Keratinocyte (primary cell): ENCODE results near the gene AGRN. TPM values are rescaled to one million over a fixed set of nuclear protein-coding genes. Genes with fewer than 3 reads are reported as not detected.

Source experiments
- DNase-seq: peaks from one replicate; pipeline ENCODE4 v3.0.0-alpha.2; 2011; ENCODE audit warnings: low read depth, missing footprints, low spot score
- FAIRE-seq: peaks from 2 replicates; lab custom pipeline; 2011; peaks lifted over from hg19 to GRCh38; lab: Jason Lieb, UNC
- H2AFZ ChIP-seq: 2 replicates; pipeline ENCODE4 v1.6.0; 2012; ENCODE audit warnings: low read length, control low read depth, inconsistent platforms; ENCODE audit not compliant: control insufficient read depth
- H3K27ac ChIP-seq: 2 replicates; pipeline ENCODE4 v1.5.1; 2011; ENCODE audit warnings: low read length; ENCODE audit not compliant: control insufficient read depth, insufficient read depth
- H3K27me3 ChIP-seq: 3 replicates; pipeline ENCODE4 v1.6.0; 2011; ENCODE audit warnings: low read length; ENCODE audit not compliant: control insufficient read depth, insufficient read depth; ENCODE audit errors: extremely low read depth
- H3K36me3 ChIP-seq, 2 experiments: 2 replicates in 1 of 2; 3 replicates in 1 of 2; pipeline ENCODE4 v1.5.1; 2011; ENCODE audit warnings: low read length in 2 of 2, mild to moderate bottlenecking in 1 of 2; ENCODE audit not compliant: control insufficient read depth in 2 of 2, insufficient read depth in 2 of 2; ENCODE audit errors: extremely low read depth in 1 of 2
- H3K4me1 ChIP-seq: 3 replicates; pipeline ENCODE4 v1.5.1; 2011; ENCODE audit warnings: low read length; ENCODE audit not compliant: control insufficient read depth, insufficient read depth; ENCODE audit errors: extremely low read depth
- H3K4me2 ChIP-seq: 3 replicates; pipeline ENCODE4 v1.6.0; 2011; ENCODE audit warnings: low read depth, low read length; ENCODE audit not compliant: control insufficient read depth, insufficient read depth; ENCODE audit errors: extremely low read depth
- H3K4me3 ChIP-seq, 3 experiments: fragments of 200-600 bp in 1 of 3; sonication (generic) in 1 of 3; 2 replicates in 2 of 3; 3 replicates in 1 of 3; pipeline ENCODE4 v1.5.1; 2011 to 2016; ENCODE audit warnings: low read length in 3 of 3, mild to moderate bottlenecking in 3 of 3, control low read depth in 2 of 3, inconsistent platforms in 1 of 3, low read depth in 1 of 3, mixed read lengths in 1 of 3, mixed run types in 1 of 3, moderate library complexity in 1 of 3; ENCODE audit not compliant: control insufficient read depth in 2 of 3, insufficient read depth in 2 of 3; ENCODE audit errors: extremely low read depth in 1 of 3
- H3K79me2 ChIP-seq: 2 replicates; pipeline ENCODE4 v1.6.0; 2012; ENCODE audit warnings: low read length; ENCODE audit not compliant: control insufficient read depth, insufficient read depth
- H3K9ac ChIP-seq: 3 replicates; pipeline ENCODE4 v1.6.0; 2011; ENCODE audit warnings: low read length; ENCODE audit not compliant: control insufficient read depth, insufficient read depth; ENCODE audit errors: extremely low read depth
- H3K9me1 ChIP-seq: 3 replicates; pipeline ENCODE4 v1.6.0; 2011; ENCODE audit warnings: low read length; ENCODE audit not compliant: control insufficient read depth, insufficient read depth; ENCODE audit errors: extremely low read depth
- H3K9me3 ChIP-seq: 2 replicates; pipeline ENCODE4 v1.5.1; 2012; ENCODE audit warnings: low read depth, low read length; ENCODE audit not compliant: control insufficient read depth
- H4K20me1 ChIP-seq: 3 replicates; pipeline ENCODE4 v1.6.0; 2011; ENCODE audit warnings: low read length; ENCODE audit not compliant: control insufficient read depth, insufficient read depth; ENCODE audit errors: extremely low read depth
- CTCF ChIP-seq, 3 experiments: IDR thresholded peaks in 1 of 3; conservative IDR thresholded peaks in 1 of 3; optimal IDR thresholded peaks in 1 of 3; 2 replicates in 2 of 3; 3 replicates in 1 of 3; pipeline versions ENCODE3 to v1.5.1; 2011; ENCODE audit warnings: low read length in 3 of 3, mild to moderate bottlenecking in 3 of 3, moderate library complexity in 2 of 3, control low read depth in 1 of 3, inconsistent platforms in 1 of 3; ENCODE audit not compliant: insufficient read depth in 2 of 3; ENCODE audit errors: extremely low read depth in 1 of 3
- EZH2 ChIP-seq: IDR thresholded peaks from one replicate; pipeline ENCODE4 v1.6.1; 2012; ENCODE audit warnings: inconsistent platforms, mild to moderate bottlenecking, low read length, moderate library complexity
- dilution Hi-C: fragments of 300-500 bp; cut with MboI; formaldehyde crosslinking; loops from one replicate; pipeline ENCODE4 v1.7.0; 2020; ENCODE audit warnings: low sequenced_read_pairs; ENCODE audit not compliant: extremely low pct_ligation_motif_present
- polyA plus RNA-seq, 5 experiments: library from polyadenylated mRNA; depleted of rRNA in 3 of 5; stranded (reverse) in 3 of 5; stranded (forward) in 1 of 5; unstranded in 1 of 5; fragments of >200 nt; gene quantifications; 1 replicate in 1 of 5; 2 replicates in 3 of 5; 3 replicates in 1 of 5; pipeline versions ENCODE4 v1.2.1 to v1.2.3, GENCODE V29; 2011 to 2012; ENCODE audit warnings: missing spikeins in 2 of 5, low read depth in 1 of 5, low replicate concordance in 1 of 5

Gene AGRN
- polyA plus RNA-seq, 1 donor (not counting 4 experiments of a cell fraction or from before 2014, with no cell fraction given) = 72.4 TPM

DNA sequence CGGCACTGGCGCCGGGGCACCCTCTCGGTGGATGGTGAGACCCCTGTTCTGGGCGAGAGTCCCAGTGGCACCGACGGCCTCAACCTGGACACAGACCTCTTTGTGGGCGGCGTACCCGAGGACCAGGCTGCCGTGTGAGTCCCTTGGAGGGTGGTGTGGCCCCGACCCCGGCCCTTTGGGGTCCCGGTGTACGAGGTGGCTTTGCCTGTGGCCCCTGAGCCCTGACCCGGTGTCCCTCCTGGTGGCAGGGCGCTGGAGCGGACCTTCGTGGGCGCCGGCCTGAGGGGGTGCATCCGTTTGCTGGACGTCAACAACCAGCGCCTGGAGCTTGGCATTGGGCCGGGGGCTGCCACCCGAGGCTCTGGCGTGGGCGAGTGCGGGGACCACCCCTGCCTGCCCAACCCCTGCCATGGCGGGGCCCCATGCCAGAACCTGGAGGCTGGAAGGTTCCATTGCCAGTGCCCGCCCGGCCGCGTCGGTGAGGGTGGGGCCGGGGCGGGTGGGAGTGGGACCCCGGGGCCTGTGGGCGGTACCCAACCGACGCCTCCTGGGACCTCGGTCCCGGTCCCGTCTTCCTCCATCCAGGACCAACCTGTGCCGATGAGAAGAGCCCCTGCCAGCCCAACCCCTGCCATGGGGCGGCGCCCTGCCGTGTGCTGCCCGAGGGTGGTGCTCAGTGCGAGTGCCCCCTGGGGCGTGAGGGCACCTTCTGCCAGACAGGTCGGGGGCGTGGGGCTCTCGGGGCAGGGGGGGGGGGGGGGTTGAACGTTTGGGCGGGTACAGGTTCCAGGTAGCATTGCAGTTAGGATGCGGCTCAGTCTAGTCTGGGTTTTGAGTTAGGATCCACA, 29.6 kb downstream of the AGRN start:
- H3K36me3 ChIP-seq = peaks cover 50 to 55% of the 10 kb centered on the region in 2 experiments
- FAIRE-seq = no peak

DNA sequence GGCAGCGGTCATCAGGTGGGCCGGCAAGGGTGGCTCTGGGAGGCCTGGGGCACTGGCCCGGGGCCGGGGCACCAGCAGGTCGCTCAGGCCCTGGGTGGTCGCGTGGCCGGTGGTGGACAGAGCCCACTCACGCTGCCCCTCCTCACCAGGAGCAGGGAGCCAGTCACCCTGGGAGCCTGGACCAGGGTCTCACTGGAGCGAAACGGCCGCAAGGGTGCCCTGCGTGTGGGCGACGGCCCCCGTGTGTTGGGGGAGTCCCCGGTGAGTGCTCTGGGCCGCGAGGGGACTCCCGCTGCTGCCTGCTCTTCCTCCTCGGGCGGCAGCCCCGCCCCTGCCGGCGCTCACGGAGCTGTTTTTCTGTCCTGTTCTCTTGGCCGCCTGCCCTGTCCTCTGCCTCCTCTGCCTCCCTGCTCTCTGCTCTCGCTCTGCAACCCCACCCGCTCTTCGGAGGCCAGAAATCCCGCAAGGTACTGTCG, 30.7 kb downstream of the AGRN start:
- Histone ChIP-seq H3K36me3 (peaks cover 48 to 56% of the 10 kb centered on the region in 2 experiments), H3K27me3 (no peaks in the 10 kb centered on the region), H3K79me2 (no peaks in the 10 kb centered on the region), H3K4me1 (no peaks in the 10 kb centered on the region), H3K9me1 (no peaks in the 10 kb centered on the region), H4K20me1 (peaks cover 17% of the 10 kb centered on the region), H3K27ac (no peak overlapping the region), H3K9me3 (no peaks in the 10 kb centered on the region), H3K4me2 (no peak overlapping the region), H3K9ac (no peak overlapping the region), H2AFZ (no peak overlapping the region), H3K4me3 (no peak overlapping the region)
- DNase-seq = no peak
- FAIRE-seq = no peak
- TF ChIP-seq CTCF (optimal IDR thresholded peaks at IDR 0.05 in 1 of 3, IDR thresholded peaks at IDR 0.05 in 1 of 3, conservative IDR thresholded peaks at IDR 0.05 in 1 of 3; ENCODE audit: extremely low read depth in 1 of 3, insufficient read depth in 2 of 3, low read length in 3 of 3) = no peak
- no peak for TF ChIP-seq EZH2
- dilution Hi-C loops = no loop called here

More for the DNA sequence above, 29.6 kb downstream of the AGRN start:
- Histone ChIP-seq H2AFZ (no peak overlapping the region), H3K9me3 (no peaks in the 10 kb centered on the region), H3K27me3 (no peaks in the 10 kb centered on the region), H3K27ac (no peak overlapping the region), H3K9ac (no peak overlapping the region), H3K4me3 (no peak overlapping the region), H3K4me1 (no peaks in the 10 kb centered on the region), H4K20me1 (peaks cover 14% of the 10 kb centered on the region), H3K79me2 (peaks cover 2% of the 10 kb centered on the region), H3K4me2 (no peak overlapping the region), H3K9me1 (no peaks in the 10 kb centered on the region)
- TF ChIP-seq CTCF (optimal IDR thresholded peaks at IDR 0.05 in 1 of 3, IDR thresholded peaks at IDR 0.05 in 1 of 3, conservative IDR thresholded peaks at IDR 0.05 in 1 of 3; ENCODE audit: extremely low read depth in 1 of 3, insufficient read depth in 2 of 3, low read length in 3 of 3) = no peak
- no peak for DNase-seq
- dilution Hi-C loops = no loop called here
